ENCODE data around the gene MAML2.

- TF ChIP-seq MAX (IDR thresholded peaks at IDR 0.05; ENCODE audit: low read depth) (no peak), EZH2phosphoT487 (IDR thresholded peaks at IDR 0.05; ENCODE audit: borderline replicate concordance, low read depth) (no peak), CTCF (IDR thresholded peaks at IDR 0.05) (no peak)
Observed at GRCh38 chr11:96110302-96110701, 232.7 kb downstream of the MAML2 start.

All from SK-N-SH (cell line).